HepG2 (cell line): ENCODE measurements around the gene SPRED3. TPM values are rescaled to one million over a fixed set of nuclear protein-coding genes. Genes with fewer than 3 reads are reported as not detected.

ENCODE experiments used
- BCL3 ChIP-seq: sonication (generic); formaldehyde crosslinking; IDR thresholded peaks from 2 replicates; pipeline ENCODE4 v1.5.1; 2020; ENCODE audit warnings: mild to moderate bottlenecking, missing genetic modification reagents, moderate library complexity
- CREB3 ChIP-seq: sonication (generic); formaldehyde crosslinking; IDR thresholded peaks from 2 replicates; pipeline ENCODE4 v1.5.0; 2020; ENCODE audit warnings: missing genetic modification reagents
- DMAP1 ChIP-seq: IDR thresholded peaks from 2 replicates; pipeline ENCODE4 v1.6.1; 2016
- HES4 ChIP-seq: sonication (generic); formaldehyde crosslinking; IDR thresholded peaks from 2 replicates; pipeline ENCODE4 v1.9.0; 2021; ENCODE audit warnings: mild to moderate bottlenecking, missing genetic modification reagents, borderline replicate concordance
- KDM4B ChIP-seq: sonication (generic); formaldehyde crosslinking; IDR thresholded peaks from 2 replicates; pipeline ENCODE4 v1.4.0; 2020; ENCODE audit warnings: missing genetic modification reagents
- KLF16 ChIP-seq, 2 experiments: sonication (generic) in 1 of 2; formaldehyde crosslinking in 1 of 2; IDR thresholded peaks; 2 replicates each; pipeline versions ENCODE4 v1.6.1 to v1.8.0; 2016 to 2023; ENCODE audit warnings: missing genetic modification reagents in 2 of 2, missing compliant biosample characterization in 1 of 2
- MAFK ChIP-seq, 2 experiments: IDR thresholded peaks in 1 of 2; conservative IDR thresholded peaks in 1 of 2; 2 replicates each; pipeline ENCODE4 v1.6.1; 2011; ENCODE audit warnings: improper control_type of control experiment in 2 of 2, low read length in 2 of 2
- SRY ChIP-seq: sonication (generic); formaldehyde crosslinking; IDR thresholded peaks from 2 replicates; pipeline ENCODE4 v1.8.0; 2022; ENCODE audit warnings: mild to moderate bottlenecking, missing genetic modification reagents
- TSC22D2 ChIP-seq: sonication (generic); formaldehyde crosslinking; IDR thresholded peaks from 2 replicates; pipeline ENCODE4 v1.5.1; 2020; ENCODE audit warnings: missing genetic modification reagents, mild to moderate bottlenecking, borderline replicate concordance
- ZNF121 ChIP-seq: sonication (generic); formaldehyde crosslinking; IDR thresholded peaks from 2 replicates; pipeline ENCODE4 v1.5.0; 2020; ENCODE audit warnings: mild to moderate bottlenecking, missing genetic modification reagents
- ZNF205 ChIP-seq: IDR thresholded peaks from 2 replicates; pipeline ENCODE4 v1.6.1; 2018; ENCODE audit warnings: missing biosample characterization, missing genetic modification reagents
- ZNF605 ChIP-seq: sonication (generic); formaldehyde crosslinking; IDR thresholded peaks from 2 replicates; pipeline ENCODE4 v1.8.0; 2022; ENCODE audit warnings: mild to moderate bottlenecking, missing genetic modification reagents
- polyA plus RNA-seq, 8 experiments: library from polyadenylated mRNA; depleted of rRNA in 3 of 8; stranded (reverse) in 7 of 8; unstranded in 1 of 8; fragments of >200 nt; fragmentation: Illumina TruSeq in 4 of 8; extraction: Trizol in 4 of 8; gene quantifications; 2 replicates each; pipeline versions ENCODE4 v1.2.1 to v1.2.3, GENCODE V29; 2011 to 2016; ENCODE audit warnings: low read depth in 4 of 8, missing spikeins in 1 of 8, mixed read lengths in 1 of 8; ENCODE audit not compliant: insufficient read depth in 1 of 8
- total RNA-seq, 5 experiments: library from RNA; depleted of rRNA; stranded (reverse); fragments of >200 nt; fragmentation: Illumina TruSeq; extraction: Trizol; gene quantifications; 2 replicates each; pipeline ENCODE4 v1.2.3, GENCODE V29; 2016; ENCODE audit warnings: low read depth in 1 of 5
- TF ChIP-seq, protein P1 (sequence below): sonication (generic); formaldehyde crosslinking; IDR thresholded peaks from 2 replicates; pipeline ENCODE4 v1.4.0; 2020; ENCODE audit warnings: missing genetic modification reagents, mild to moderate bottlenecking, borderline replicate concordance
- TF ChIP-seq, protein P2 (sequence below), 2 experiments: IDR thresholded peaks; 2 replicates each; pipeline ENCODE4 v1.6.1; 2011 to 2012; ENCODE audit warnings: low read length in 2 of 2, borderline replicate concordance in 1 of 2, low read depth in 1 of 2, mild to moderate bottlenecking in 1 of 2, moderate library complexity in 1 of 2
- TF ChIP-seq, protein P3 (sequence below): sonication (generic); formaldehyde crosslinking; IDR thresholded peaks from 2 replicates; pipeline ENCODE4 v1.9.0; 2021; ENCODE audit warnings: missing genetic modification reagents, borderline replicate concordance
- TF ChIP-seq, protein P4 (sequence below): IDR thresholded peaks from 2 replicates; pipeline ENCODE4 v1.6.1; 2016; ENCODE audit warnings: mild to moderate bottlenecking

The SPRED3 gene
- total and polyA plus RNA-seq, 2 of the 13 experiments (the other 11 are each of a cell fraction or from before 2014, with no cell fraction given): 0.15 to 0.17 TPM

- TF ChIP-seq, protein P1, sequence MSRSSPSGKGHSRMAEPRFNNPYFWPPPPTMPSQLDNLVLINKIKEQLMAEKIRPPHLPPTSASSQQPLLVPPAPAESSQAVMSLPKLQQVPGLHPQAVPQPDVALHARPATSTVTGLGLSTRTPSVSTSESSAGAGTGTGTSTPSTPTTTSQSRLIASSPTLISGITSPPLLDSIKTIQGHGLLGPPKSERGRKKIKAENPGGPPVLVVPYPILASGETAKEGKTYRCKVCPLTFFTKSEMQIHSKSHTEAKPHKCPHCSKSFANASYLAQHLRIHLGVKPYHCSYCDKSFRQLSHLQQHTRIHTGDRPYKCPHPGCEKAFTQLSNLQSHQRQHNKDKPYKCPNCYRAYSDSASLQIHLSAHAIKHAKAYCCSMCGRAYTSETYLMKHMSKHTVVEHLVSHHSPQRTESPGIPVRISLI (CRISPR knock-in tag): peak; percentile 29; the same call in 1 of the 2 replicates
- peak; percentile 91 for TF ChIP-seq ZNF605 (CRISPR knock-in tag)
- TF ChIP-seq SRY: peak; percentile 96
- TF ChIP-seq TSC22D2: no peak
- TF ChIP-seq ZNF205 (CRISPR knock-in tag): peak; percentile 67
- TF ChIP-seq BCL3: peak; percentile 59; the same call in 1 of the 2 replicates
- peak; percentile 25; the same call in 1 of the 2 replicates for TF ChIP-seq ZNF121 (CRISPR knock-in tag)
- TF ChIP-seq, protein P2, sequence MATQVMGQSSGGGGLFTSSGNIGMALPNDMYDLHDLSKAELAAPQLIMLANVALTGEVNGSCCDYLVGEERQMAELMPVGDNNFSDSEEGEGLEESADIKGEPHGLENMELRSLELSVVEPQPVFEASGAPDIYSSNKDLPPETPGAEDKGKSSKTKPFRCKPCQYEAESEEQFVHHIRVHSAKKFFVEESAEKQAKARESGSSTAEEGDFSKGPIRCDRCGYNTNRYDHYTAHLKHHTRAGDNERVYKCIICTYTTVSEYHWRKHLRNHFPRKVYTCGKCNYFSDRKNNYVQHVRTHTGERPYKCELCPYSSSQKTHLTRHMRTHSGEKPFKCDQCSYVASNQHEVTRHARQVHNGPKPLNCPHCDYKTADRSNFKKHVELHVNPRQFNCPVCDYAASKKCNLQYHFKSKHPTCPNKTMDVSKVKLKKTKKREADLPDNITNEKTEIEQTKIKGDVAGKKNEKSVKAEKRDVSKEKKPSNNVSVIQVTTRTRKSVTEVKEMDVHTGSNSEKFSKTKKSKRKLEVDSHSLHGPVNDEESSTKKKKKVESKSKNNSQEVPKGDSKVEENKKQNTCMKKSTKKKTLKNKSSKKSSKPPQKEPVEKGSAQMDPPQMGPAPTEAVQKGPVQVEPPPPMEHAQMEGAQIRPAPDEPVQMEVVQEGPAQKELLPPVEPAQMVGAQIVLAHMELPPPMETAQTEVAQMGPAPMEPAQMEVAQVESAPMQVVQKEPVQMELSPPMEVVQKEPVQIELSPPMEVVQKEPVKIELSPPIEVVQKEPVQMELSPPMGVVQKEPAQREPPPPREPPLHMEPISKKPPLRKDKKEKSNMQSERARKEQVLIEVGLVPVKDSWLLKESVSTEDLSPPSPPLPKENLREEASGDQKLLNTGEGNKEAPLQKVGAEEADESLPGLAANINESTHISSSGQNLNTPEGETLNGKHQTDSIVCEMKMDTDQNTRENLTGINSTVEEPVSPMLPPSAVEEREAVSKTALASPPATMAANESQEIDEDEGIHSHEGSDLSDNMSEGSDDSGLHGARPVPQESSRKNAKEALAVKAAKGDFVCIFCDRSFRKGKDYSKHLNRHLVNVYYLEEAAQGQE (IDR thresholded peaks at IDR 0.05; ENCODE audit: borderline replicate concordance in 1 of 2, low read depth in 1 of 2, low read length in 2 of 2): peak in 1 of 2 experiments; percentile 56; a peak in 1 of 4 replicates
- TF ChIP-seq DMAP1 (CRISPR knock-in tag): peak; percentile 87
- TF ChIP-seq, protein P3, sequence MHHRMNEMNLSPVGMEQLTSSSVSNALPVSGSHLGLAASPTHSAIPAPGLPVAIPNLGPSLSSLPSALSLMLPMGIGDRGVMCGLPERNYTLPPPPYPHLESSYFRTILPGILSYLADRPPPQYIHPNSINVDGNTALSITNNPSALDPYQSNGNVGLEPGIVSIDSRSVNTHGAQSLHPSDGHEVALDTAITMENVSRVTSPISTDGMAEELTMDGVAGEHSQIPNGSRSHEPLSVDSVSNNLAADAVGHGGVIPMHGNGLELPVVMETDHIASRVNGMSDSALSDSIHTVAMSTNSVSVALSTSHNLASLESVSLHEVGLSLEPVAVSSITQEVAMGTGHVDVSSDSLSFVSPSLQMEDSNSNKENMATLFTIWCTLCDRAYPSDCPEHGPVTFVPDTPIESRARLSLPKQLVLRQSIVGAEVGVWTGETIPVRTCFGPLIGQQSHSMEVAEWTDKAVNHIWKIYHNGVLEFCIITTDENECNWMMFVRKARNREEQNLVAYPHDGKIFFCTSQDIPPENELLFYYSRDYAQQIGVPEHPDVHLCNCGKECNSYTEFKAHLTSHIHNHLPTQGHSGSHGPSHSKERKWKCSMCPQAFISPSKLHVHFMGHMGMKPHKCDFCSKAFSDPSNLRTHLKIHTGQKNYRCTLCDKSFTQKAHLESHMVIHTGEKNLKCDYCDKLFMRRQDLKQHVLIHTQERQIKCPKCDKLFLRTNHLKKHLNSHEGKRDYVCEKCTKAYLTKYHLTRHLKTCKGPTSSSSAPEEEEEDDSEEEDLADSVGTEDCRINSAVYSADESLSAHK (CRISPR knock-in tag): no peak
- peak; percentile 89 for TF ChIP-seq KDM4B
- peak; percentile 72; the same call in 1 of the 2 replicates for TF ChIP-seq HES4
- no peak for TF ChIP-seq MAFK (conservative IDR thresholded peaks at IDR 0.05 in 1 of 2, IDR thresholded peaks at IDR 0.05 in 1 of 2; ENCODE audit: low read length in 2 of 2)
- no peak for TF ChIP-seq CREB3 (CRISPR knock-in tag)
- TF ChIP-seq, protein P4, sequence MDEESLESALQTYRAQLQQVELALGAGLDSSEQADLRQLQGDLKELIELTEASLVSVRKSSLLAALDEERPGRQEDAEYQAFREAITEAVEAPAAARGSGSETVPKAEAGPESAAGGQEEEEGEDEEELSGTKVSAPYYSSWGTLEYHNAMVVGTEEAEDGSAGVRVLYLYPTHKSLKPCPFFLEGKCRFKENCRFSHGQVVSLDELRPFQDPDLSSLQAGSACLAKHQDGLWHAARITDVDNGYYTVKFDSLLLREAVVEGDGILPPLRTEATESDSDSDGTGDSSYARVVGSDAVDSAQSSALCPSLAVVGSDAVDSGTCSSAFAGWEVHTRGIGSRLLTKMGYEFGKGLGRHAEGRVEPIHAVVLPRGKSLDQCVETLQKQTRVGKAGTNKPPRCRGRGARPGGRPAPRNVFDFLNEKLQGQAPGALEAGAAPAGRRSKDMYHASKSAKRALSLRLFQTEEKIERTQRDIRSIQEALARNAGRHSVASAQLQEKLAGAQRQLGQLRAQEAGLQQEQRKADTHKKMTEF (CRISPR knock-in tag): peak; percentile 95
- peak in 1 of 2 experiments; percentile 78; a peak in 2 of 4 replicates for TF ChIP-seq KLF16 (CRISPR knock-in tag; IDR thresholded peaks at IDR 0.05)
These were observed 14.0 kb upstream of the SPRED3 start, which contains the start of gene PSMD8 (continued) for GRCh38 chr19:38374332-38375097.
